Esophagus squamous epithelium (tissue), 5 donors: Measurements from ENCODE around the gene MORF4L2. TPM values are rescaled to one million over a fixed set of nuclear protein-coding genes. Genes with fewer than 3 reads are reported as not detected.

Experiments used
- DNase-seq: peaks from one replicate; lab custom pipeline; 2025; lab: John Stamatoyannopoulos, UW
- H3K27ac ChIP-seq, 4 donors: fragments of 200-600 bp; sonication (generic); one replicate each; pipeline ENCODE4 v1.5.1; 2016 to 2019; ENCODE audit warnings: mild to moderate bottlenecking in 1 of 4
- H3K27me3 ChIP-seq, 4 donors: fragments of 200-600 bp; sonication (generic); 1 replicate in 3 of 4; 2 replicates in 1 of 4; pipeline versions ENCODE4 v1.5.1 to v1.6.0; 2017 to 2021; ENCODE audit warnings: antibody characterized with exemption in 1 of 4
- H3K36me3 ChIP-seq, 3 donors: fragments of 200-600 bp; sonication (generic); one replicate each; pipeline ENCODE4 v1.5.1; 2016 to 2019
- H3K4me1 ChIP-seq, 3 donors: fragments of 200-600 bp; sonication (generic); one replicate each; pipeline ENCODE4 v1.5.1; 2017 to 2019
- H3K4me3 ChIP-seq, 4 donors: fragments of 200-600 bp; sonication (generic); 1 replicate in 3 of 4; 2 replicates in 1 of 4; pipeline ENCODE4 v1.5.1; 2016 to 2019; ENCODE audit warnings: mild to moderate bottlenecking in 2 of 4, moderate library complexity in 1 of 4
- H3K9me3 ChIP-seq, 3 donors: fragments of 200-600 bp; sonication (generic); one replicate each; pipeline ENCODE4 v1.5.1; 2016 to 2019
- POLR2A ChIP-seq, 4 donors: fragments of 450-650 bp; IDR thresholded peaks; one replicate each; pipeline ENCODE4 v1.6.1; 2017; ENCODE audit warnings: antibody characterized with exemption in 4 of 4, mild to moderate bottlenecking in 4 of 4, moderate library complexity in 3 of 4
- WGBS, 2 donors: methylation state at CpG; one replicate each; pipeline ENCODE4 v1.1.5; 2018; 5-methylcytosine and 5-hydroxymethylcytosine counted together
- intact Hi-C: fragments of 100-400 bp; cut with DNase I; formaldehyde crosslinking; loops from one replicate; pipeline ENCODE4 v1.15.0; 2022
- total RNA-seq, 4 donors: library from RNA; depleted of rRNA; stranded (reverse); fragments of >200 nt; gene quantifications; one replicate each; pipeline ENCODE4 v1.1.0, GENCODE V29; 2016
- TF ChIP-seq, protein P1 (sequence below), 6 experiments: fragments of 450-650 bp in 4 of 6; fragments of 200-600 bp in 2 of 6; sonication (generic) in 2 of 6; IDR thresholded peaks; one replicate each; pipeline ENCODE4 v1.5.1; 2016 to 2019; ENCODE audit warnings: antibody characterized with exemption in 6 of 6, mild to moderate bottlenecking in 4 of 6, moderate library complexity in 4 of 6
- donor health status: DM: yes; HTN: yes; CAD: no.

MORF4L2 gene
- total RNA-seq, 4 donors from 2014 or later: 189 to 240 (median 235) TPM

DNA sequence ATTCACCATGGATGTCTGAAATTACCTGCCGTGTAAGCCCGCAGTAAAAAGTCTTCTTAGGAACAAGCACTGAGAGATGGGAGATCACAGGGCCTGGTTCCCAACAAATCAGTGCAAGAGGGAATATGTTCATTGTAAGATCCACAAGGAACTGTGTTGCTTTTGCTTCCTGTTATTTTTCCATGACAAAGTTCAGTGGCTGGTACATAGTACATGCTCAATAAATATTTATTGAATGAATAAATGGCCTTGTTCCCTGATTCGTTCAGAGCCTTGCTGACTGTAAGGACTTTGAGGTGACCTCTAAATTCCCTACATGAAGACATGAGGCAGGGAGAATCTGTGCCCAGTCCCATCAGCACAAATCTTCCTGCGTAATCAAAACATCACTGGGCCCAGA, 31.6 kb upstream of the MORF4L2 start:
- H3K4me1 ChIP-seq: no peaks in the 10 kb centered on the region
- H3K27me3 ChIP-seq: no peaks in the 10 kb centered on the region
- no peaks in the 10 kb centered on the region for H3K9me3 ChIP-seq
- no peak overlapping the region for H3K4me3 ChIP-seq
- H3K27ac ChIP-seq: no peak overlapping the region
- H3K36me3 ChIP-seq: no peaks in the 10 kb centered on the region
- intact Hi-C loops: no loop called here
- TF ChIP-seq, protein P1, sequence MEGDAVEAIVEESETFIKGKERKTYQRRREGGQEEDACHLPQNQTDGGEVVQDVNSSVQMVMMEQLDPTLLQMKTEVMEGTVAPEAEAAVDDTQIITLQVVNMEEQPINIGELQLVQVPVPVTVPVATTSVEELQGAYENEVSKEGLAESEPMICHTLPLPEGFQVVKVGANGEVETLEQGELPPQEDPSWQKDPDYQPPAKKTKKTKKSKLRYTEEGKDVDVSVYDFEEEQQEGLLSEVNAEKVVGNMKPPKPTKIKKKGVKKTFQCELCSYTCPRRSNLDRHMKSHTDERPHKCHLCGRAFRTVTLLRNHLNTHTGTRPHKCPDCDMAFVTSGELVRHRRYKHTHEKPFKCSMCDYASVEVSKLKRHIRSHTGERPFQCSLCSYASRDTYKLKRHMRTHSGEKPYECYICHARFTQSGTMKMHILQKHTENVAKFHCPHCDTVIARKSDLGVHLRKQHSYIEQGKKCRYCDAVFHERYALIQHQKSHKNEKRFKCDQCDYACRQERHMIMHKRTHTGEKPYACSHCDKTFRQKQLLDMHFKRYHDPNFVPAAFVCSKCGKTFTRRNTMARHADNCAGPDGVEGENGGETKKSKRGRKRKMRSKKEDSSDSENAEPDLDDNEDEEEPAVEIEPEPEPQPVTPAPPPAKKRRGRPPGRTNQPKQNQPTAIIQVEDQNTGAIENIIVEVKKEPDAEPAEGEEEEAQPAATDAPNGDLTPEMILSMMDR (IDR thresholded peaks at IDR 0.05): no peak
- no peak for TF ChIP-seq POLR2A (IDR thresholded peaks at IDR 0.05)
- no peak for DNase-seq
- 78 to 93% methylated on average over 4 of the region's 4 CpGs for WGBS, 2 donors

DNA sequence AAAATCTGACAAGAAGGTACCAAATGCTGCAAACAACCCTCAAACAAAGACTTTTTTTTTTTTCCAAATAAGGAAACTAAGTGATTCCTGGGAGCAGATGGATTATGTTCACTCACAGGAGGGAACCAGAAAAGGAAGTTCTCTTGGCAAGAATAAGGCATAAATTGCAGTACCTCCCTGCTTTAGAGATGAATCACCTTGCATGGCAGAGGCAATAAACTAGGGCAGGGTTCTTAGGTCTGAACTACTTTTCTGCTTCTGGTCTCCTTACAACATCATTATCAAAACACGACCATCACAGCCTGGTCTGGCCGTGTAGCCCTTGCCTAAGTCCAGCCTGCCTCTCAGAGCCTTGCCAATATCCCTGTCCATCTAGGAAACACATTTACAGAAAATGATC, 30.5 kb upstream of the MORF4L2 start:
- no peaks in the 10 kb centered on the region for H3K9me3 ChIP-seq
- WGBS, 2 donors: 0 to 37% methylated on average over 1 to 2 of the region's 2 CpGs
- intact Hi-C loops: no loop called here
- H3K27me3 ChIP-seq: no peaks in the 10 kb centered on the region
- no peaks in the 10 kb centered on the region for H3K36me3 ChIP-seq
- no peak for DNase-seq
- H3K4me3 ChIP-seq: no peak overlapping the region
- peak overlapping the region in 1 of 4 donors; percentile 9 for H3K27ac ChIP-seq
- TF ChIP-seq, protein P1 (IDR thresholded peaks at IDR 0.05): no peak
- TF ChIP-seq POLR2A (IDR thresholded peaks at IDR 0.05): no peak
- no peaks in the 10 kb centered on the region for H3K4me1 ChIP-seq

DNA sequence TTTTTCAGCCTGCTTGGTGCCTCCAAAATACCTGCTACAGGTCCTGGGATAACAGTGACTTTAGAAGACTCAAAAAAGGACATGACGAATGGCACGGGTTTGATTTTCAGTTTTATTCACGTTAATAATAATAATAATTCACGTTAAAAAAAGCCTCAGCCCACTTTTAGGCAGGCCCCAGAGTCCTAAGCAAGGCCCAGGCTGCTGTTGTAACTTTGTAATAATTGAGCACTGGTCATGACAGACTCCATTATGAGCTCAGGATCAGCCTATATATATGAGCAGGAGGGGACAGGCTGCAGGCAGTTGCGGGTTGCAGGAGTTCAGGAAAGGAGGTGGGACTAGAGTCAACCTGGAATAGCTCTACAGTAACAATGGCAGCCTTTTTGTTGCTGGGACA, 24.1 kb upstream of the MORF4L2 start, which contains the start of gene TMEM31:
Gene TMEM31, plus strand, starts transcription at position 301 of the 400 bp plus-strand sequence. CDS start 1,350 bp downstream, outside the sequence.
- no peak within 1 kb of the TSS for H3K4me3 ChIP-seq
- no peak within 1 kb of the TSS for H3K27ac ChIP-seq
- DNase-seq: no peak
- no peaks in the 10 kb centered on the region for H3K27me3 ChIP-seq
- intact Hi-C loops: no loop called here
- no peak for TF ChIP-seq POLR2A (IDR thresholded peaks at IDR 0.05)
- TF ChIP-seq, protein P1 (IDR thresholded peaks at IDR 0.05): no peak
- WGBS, 2 donors: 77 to 80% methylated on average over 3 to 5 of the region's 5 CpGs
- no peaks in the 10 kb centered on the region for H3K9me3 ChIP-seq
- no peaks in the 10 kb centered on the region for H3K36me3 ChIP-seq
- no peaks in the 10 kb centered on the region for H3K4me1 ChIP-seq

DNA sequence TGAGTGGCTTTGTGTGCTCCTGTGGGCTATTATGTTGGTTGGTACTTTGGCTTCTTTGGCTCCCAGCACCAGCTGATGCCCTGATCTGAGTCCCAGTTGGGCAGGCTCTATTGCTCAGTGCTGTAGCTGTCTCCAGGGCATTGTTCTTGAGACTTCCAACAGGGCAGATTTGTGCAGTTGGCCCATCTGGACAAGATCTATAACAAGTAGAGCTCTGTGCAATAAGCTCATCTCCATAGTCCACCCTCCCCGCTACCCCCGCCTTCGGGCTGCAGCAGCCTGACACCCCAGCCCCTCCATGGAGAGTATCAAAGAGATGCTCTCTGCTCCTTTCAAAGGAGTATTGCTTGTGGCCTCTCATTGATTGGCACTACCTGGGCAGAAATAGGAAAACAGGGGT, 18.4 kb upstream of the MORF4L2 start:
- Histone ChIP-seq H3K27me3 (no peaks in the 10 kb centered on the region), H3K9me3 (no peaks in the 10 kb centered on the region), H3K36me3 (no peaks in the 10 kb centered on the region), H3K4me3 (no peak overlapping the region), H3K4me1 (no peaks in the 10 kb centered on the region), H3K27ac (no peak overlapping the region)
- intact Hi-C loops: no loop called here
- 89% methylated on average over 3 of the region's 3 CpGs; no CpG with 5 or more reads in 1 of the 2 donors for WGBS, 2 donors
- DNase-seq: no peak
- TF ChIP-seq, protein P1 (IDR thresholded peaks at IDR 0.05): no peak
- no peak for TF ChIP-seq POLR2A (IDR thresholded peaks at IDR 0.05)

DNA sequence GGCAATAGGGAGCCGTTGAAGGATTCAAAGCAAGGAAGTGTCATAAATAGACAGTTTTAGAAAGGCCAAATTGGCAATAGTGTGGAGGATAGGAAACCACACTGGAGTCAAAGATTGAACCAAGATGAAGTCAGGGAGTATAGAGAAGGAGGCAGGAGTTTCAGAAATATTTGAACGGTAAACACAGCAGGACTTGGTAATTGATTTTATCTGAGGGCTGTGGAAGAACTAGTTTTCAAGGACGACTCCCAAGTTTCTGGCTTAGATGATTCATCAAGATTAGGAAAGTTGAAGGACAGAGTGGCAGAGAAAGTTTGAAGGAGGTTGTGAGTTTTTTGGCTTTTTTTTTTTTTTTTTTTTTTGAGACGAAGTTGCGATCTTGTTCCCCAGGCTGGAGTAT, 12.7 kb upstream of the MORF4L2 start:
- H3K27ac ChIP-seq: no peak overlapping the region

More for the DNA sequence above, 12.7 kb upstream of the MORF4L2 start:
- H3K4me3 ChIP-seq: no peak overlapping the region
- no peak for DNase-seq
- intact Hi-C loops: loop anchor here (10.0 kb wide), 1 partner anchor 76 kb away; the partner anchor contains the start of gene PLP1
- no peaks in the 10 kb centered on the region for H3K4me1 ChIP-seq
- H3K36me3 ChIP-seq: no peaks in the 10 kb centered on the region
- TF ChIP-seq, protein P1 (IDR thresholded peaks at IDR 0.05): no peak
- TF ChIP-seq POLR2A (IDR thresholded peaks at IDR 0.05): no peak
- H3K9me3 ChIP-seq: no peaks in the 10 kb centered on the region
- H3K27me3 ChIP-seq: no peaks in the 10 kb centered on the region
- 78% methylated on average over 4 to 5 of the region's 5 CpGs for WGBS, 2 donors
